ENCODE measurements around the gene PRKN.

DNA sequence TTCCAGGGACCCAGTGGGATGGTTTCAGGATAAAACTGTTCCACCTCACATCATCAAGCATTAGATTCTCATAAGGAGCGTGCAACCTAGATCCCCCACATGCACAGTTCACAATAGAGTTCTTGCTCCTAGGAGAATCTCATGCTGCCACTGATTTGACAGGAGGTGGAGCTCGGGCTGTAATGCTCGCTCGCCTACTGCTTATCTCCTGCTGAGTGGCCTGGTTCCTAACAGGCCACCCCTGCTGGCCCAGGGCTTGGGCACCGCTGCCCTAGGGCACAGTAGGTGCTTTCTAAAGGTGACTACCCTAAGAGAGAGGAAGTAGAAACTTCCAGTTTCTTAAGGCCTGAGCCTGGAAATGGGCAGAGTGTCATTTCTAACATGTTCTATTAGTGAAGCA is 656.9 kb downstream of the PRKN start:
- TF ChIP-seq, protein P1, sequence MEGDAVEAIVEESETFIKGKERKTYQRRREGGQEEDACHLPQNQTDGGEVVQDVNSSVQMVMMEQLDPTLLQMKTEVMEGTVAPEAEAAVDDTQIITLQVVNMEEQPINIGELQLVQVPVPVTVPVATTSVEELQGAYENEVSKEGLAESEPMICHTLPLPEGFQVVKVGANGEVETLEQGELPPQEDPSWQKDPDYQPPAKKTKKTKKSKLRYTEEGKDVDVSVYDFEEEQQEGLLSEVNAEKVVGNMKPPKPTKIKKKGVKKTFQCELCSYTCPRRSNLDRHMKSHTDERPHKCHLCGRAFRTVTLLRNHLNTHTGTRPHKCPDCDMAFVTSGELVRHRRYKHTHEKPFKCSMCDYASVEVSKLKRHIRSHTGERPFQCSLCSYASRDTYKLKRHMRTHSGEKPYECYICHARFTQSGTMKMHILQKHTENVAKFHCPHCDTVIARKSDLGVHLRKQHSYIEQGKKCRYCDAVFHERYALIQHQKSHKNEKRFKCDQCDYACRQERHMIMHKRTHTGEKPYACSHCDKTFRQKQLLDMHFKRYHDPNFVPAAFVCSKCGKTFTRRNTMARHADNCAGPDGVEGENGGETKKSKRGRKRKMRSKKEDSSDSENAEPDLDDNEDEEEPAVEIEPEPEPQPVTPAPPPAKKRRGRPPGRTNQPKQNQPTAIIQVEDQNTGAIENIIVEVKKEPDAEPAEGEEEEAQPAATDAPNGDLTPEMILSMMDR (IDR thresholded peaks at IDR 0.05): no peak
- TF ChIP-seq POLR2A (IDR thresholded peaks at IDR 0.05) (no peak), EP300 (IDR thresholded peaks at IDR 0.05) (no peak)
